ENCODE measurements around the gene UQCRHL.
"Not testable (repeated sequence)": the region's sequence is repeated elsewhere in the genome, so short reads cannot be mapped to it uniquely, and the experiment has no call there.

UQCRHL gene

DNA sequence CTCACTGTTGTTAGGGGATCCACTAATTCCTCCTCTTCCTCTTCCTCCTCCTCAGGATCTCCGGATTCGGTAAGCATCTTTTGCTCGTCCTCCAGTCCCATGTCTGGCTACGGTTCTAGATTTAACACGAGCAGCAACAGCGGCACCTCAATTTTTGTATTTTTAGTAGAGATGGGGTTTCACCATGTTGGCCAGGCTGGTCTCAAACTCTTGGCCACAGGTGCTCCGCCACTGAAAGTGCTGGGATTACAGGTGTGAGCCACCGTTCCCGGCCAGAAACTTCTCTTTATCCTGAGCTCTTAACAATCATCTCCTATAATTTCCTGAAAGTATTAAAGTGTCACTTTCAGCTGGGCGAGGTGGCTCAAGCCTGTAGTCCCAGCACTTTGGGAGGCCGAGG, at the start of gene UQCRHL:
UQCRHL (minus strand) TSS at position 101 of the 400 bp plus-strand sequence; CDS start at position 101, 0 bp downstream.
- DNase-seq: not testable (repeated sequence)

GRCh38 chr1:15856888-15857287, 49.4 kb upstream of the UQCRHL start:
- no peak for DNase-seq

DNA sequence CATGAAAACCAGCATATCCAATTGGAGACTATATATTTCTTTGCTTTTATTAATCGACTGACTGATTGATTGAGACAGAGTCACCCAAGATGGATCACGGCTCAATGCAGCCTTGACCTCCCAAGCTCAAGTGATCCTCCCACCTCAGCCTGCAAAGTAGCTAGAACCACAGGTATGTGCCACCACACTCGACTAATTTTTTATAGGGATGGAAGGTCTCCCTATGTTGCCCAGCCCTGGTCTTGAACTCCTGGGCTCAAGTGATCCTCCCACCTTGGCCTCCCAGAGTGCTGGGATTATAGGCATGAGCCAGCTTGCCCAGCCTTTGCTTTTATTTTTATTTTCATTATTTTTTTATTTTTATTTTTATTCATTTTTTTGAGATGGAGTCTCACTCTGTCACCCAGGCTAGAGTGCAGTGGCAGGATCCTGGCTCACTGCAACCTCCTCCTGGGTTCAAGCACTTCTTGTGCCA, 45.4 kb upstream of the UQCRHL start:
- no peak for DNase-seq

GRCh38 chr1:15852036-15852827, 44.8 kb upstream of the UQCRHL start:
- no peak for DNase-seq

- DNase-seq: no peak
Observed at GRCh38 chr1:15851210-15852035, 44.0 kb upstream of the UQCRHL start.

- DNase-seq: no peak
Observed at GRCh38 chr1:15850471-15851001, 43.1 kb upstream of the UQCRHL start.

- peak in 46 of 56 donors; percentile 19 to 82 (median 59) for DNase-seq
Observed at GRCh38 chr1:15849775-15850324, 42.4 kb upstream of the UQCRHL start.

- peak in 55 of 56 donors; percentile 33 to 95 (median 80) for DNase-seq
Observed at GRCh38 chr1:15848929-15849774, 41.7 kb upstream of the UQCRHL start.

DNA sequence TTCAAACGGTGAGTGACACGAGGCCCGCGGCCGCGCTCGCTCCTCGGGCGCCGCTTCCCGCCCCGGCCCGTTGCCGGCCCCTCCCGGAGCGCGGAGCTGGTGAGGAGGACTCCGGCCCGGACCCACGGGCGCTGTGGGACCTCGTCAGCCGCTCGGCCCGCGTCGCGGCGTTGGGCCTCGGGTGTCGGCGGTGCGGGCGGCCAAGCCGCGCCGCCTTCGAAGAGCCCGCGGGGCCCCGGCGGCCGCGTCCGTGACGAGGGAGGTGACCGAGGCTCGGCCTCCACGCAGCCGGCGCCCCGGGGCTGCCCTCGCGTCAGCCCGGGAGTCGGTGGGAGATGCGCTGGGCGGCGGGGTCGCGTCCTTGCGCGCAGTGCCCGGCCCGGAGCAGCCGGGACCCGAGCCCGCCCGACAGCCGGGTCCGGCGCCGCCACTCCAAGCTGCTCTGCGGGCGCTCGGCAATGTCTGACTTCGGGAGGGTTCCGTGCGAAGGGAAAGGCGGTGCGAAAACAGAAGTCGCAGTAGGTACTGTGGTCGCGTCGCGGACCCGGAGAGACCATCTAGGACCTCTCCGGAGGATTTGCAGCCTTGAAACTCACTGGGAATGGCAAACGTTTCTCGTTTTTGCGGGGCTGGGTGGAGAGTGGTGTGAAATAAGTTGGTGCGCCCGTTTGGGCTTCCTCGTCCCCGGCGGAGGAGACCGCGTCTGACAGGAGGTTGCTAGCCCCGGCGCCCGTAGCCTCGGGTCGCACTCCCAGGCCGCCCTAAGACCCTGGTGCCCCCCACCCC, 40.9 kb upstream of the UQCRHL start:
- DNase-seq: peak in 25 of 56 donors; percentile 13 to 81 (median 49)

DNA sequence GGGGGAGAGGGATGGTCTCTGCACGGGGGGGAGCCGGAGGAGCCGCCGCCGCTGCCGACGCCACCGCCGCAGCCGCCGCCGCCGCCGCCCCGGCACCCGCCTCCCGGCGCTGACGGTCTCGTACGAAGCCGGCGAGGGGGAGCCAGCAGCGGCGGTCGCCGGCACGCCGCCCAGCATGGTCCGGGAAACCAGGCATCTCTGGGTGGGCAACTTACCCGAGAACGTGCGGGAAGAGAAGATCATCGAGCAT, 40.4 kb upstream of the UQCRHL start:
- peak in 1 of 56 donors; percentile 55 for DNase-seq

DNA sequence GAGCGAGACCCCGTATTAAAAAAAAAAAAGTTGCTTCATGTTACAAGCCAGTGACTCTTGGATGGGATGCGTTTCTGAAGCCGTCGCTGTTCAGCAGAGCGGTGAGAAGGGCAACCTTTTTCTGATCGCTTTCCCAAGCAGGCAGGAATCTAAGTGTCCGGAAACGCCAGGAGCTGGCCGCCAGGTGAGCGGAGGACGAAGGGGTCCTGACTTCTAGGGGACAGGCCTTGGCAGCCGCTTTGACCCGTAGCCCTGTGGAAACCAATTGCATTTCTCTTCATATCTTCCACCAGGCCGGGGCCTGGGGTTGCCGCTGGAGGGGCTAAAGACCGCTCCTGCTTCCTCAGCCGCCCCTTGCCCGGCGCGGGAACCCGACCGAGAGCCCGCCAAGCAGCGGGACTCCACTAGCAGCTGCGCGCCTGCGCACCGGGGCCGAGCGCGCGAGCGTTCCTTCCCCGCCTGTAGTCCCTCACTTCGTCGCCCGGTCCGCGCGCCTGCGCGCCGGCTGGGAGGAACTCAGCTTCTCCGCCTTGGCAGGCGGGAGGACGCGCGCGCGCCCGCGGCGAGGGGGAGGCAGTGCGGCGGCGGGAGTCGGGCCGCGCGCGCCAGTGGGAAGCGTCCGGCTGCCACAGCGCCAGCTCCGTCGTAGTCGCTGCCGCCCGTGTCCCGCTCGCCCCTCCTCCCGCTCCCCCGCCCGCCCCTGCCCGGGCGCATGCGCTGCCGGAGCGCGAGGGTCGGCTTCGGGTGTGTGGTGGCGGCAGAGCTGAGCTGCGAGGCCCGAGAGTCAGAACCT, 39.8 kb upstream of the UQCRHL start, which contains the start of gene SPEN:
SPEN (plus strand) TSS at position 608 of the 793 bp plus-strand sequence. CDS start 361 bp downstream, outside the sequence.
- DNase-seq: peak; percentile 40 to 99 (median 95)

DNA sequence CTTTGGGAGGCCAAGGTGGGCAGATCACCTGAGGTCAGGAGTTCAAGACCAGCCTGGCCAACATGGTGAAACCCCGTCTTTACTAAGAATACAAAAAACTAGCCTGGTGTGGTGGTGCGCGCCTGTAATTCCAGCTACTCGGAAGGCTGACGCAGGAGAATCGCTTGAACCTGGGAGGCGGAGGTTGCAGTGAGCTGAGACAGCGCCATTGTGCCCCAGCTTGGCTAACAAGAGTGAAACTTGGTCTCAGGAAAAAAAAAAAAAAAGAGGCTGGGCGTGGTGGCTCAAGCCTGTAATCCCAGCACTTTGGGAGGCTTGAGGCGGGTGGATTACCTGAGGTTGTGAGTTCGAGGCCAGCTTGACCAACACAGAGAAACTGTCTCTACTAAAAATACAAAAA, 38.6 kb upstream of the UQCRHL start:
- not testable (repeated sequence) for DNase-seq

GRCh38 chr1:15843826-15844572, 36.5 kb upstream of the UQCRHL start:
- DNase-seq: peak in 15 of 56 donors; percentile 3 to 62 (median 12)

GRCh38 chr1:15838721-15839120, 31.3 kb upstream of the UQCRHL start:
- no peak for DNase-seq

GRCh38 chr1:15837931-15838330, 30.5 kb upstream of the UQCRHL start:
- DNase-seq: no peak

DNA sequence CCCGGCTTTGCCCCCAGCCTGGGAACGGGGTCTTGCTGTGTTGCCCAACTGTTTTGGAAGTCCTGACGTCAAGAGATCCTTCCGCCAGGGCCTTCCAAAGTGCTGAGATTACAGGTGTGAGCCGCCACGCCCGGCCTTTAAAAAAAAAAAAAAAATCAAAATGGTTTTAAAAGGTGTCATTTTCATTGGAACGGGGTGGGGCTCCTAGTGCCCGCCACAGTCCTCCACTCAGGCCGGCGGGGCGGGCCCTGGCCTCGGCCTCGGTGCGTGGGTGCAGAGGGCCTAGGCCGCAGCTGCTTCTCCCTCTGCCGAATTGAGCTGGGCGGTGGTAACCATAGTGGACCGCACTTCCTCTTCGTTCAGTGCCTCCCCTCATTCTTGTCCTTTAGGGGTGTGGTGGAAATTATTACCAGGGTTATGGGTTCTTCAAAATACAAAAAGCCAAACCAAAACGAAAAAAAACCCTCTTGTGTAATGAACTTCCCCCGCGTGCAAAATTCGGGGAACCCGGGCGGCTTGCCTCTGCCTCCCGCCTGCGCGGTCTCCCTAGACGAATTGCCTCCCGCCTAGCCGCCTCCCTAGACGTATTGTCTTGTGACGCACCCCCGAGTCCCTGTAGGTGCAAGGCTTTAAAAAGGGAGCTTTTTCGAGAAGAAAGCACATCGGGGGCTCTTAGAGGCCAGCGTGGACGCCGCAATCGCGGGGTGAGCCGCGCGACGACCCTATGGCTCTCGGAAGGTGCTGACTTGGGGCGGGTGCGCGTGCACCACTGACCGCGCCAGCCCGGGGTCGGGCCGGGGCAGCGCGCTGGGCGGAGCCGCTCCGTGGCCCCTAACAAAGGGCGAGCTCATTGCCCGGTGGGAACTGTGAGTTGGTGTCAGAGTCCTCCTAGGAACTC, 29.6 kb upstream of the UQCRHL start:
- DNase-seq: peak in 6 of 56 donors; percentile 4 to 30 (median 12)

DNA sequence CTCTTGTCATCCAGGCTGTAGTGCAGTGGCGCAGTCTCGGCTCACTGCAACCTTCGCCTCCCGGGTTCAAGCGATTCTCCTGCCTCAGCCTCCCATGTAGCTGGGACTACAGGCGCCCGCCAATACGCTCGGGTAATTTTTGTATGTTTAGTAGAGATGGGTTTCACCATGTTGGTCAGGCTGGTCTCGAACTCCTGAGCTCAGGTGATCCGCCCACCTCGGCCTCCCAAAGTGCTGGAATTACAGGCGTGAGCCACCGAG, 29.0 kb upstream of the UQCRHL start:
- DNase-seq: not testable (repeated sequence)
